ENCODE results near the gene RXRA. TPM values are rescaled to one million over a fixed set of nuclear protein-coding genes. Genes with fewer than 3 reads are reported as not detected.

Gene RXRA
- total and polyA plus RNA-seq, 4 experiments from 2014 or later, result 1.0 to 11.9 (median 6.4) TPM

GRCh38 chr9:134486596-134486995 lies 160.3 kb downstream of the RXRA start:
- Mint-ChIP-seq H3K36me3 (no peaks in the 10 kb centered on the region), H3K27ac (no peak overlapping the region), H3K27me3 (peaks cover 2% of the 10 kb centered on the region in 2 donors), H3K4me1 (no peaks in the 10 kb centered on the region), H3K4me3 (no peak overlapping the region), H3K9me3 (no peaks in the 10 kb centered on the region)
- ChIA-PET CTCF (ENCODE audit: partially characterized antibody) (no interaction called here), POLR2A (ENCODE audit: partially characterized antibody) (no interaction called here)
- H3K27me3 ChIP-seq (ENCODE audit: insufficient read depth, low read length), result no peaks in the 10 kb centered on the region
- no peaks in the 10 kb centered on the region for H3K36me3 ChIP-seq (ENCODE audit: insufficient read depth, low read length)
- no peaks in the 10 kb centered on the region for H3K9me3 ChIP-seq (ENCODE audit: control insufficient read depth in 1 of 2, low read length in 2 of 2)
- H3K4me3 ChIP-seq (ENCODE audit: low read length in 2 of 2), result no peak overlapping the region
- no peak overlapping the region for H3K27ac ChIP-seq (ENCODE audit: low read depth, low read length)
- intact Hi-C loops (cut with micrococcal nuclease), result no loop called here
- DNase-seq, result no peak
- no peaks in the 10 kb centered on the region for H3K4me1 ChIP-seq (ENCODE audit: insufficient read depth, low read length)

Small RNA genes within 50 kb of the gene (microRNA-seq; reads per million reads assigned to microRNA genes)
- not detected for gene MIR4669 (ENCODE audit: borderline microRNAs expressed, borderline number of aligned reads, borderline replicate concordance)

Other genes with a start within 250 kb of the RXRA start
- gene WDR5, start 190.4 kb upstream of the RXRA start, total RNA-seq, result 10 to 100 TPM; 30.3 to 32.7 TPM
- gene WDR5, start 190.4 kb upstream of the RXRA start, polyA plus RNA-seq, result 10 to 100 TPM; 14.6 to 16.5 TPM
- gene RNU6ATAC, start 161.9 kb upstream of the RXRA start, total RNA-seq, result 100 to 1,000 TPM; 102 to 106 TPM
- gene RNU6ATAC, start 161.9 kb upstream of the RXRA start, polyA plus RNA-seq, result not detected